A204.1 (cell line): ENCODE data around the gene RELCH.

ENCODE experiments used
- FAIRE-seq: peaks from 2 replicates; lab custom pipeline; 2012; peaks lifted over from hg19 to GRCh38; lab: Jason Lieb, UNC

The RELCH gene

DNA sequence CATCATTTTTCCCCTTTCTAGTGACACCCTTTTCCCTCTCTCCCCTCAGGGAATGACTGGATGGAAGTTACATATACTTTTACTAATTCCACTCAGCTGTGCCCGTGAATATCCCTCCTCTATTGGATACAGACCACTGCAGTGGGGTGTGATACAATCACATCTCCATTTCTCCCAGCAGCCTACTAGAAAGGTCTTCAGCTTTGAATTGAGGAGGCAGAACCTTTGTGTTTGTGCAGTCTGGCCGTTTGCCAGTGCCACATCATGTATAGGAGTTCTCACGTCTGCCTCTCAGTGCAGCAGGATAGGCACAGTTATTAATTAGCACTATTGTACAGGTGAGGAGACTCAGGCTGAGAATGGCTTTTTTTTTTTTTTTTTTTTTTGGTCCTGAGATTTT is 154.4 kb downstream of the RELCH start:
- no peak for FAIRE-seq

DNA sequence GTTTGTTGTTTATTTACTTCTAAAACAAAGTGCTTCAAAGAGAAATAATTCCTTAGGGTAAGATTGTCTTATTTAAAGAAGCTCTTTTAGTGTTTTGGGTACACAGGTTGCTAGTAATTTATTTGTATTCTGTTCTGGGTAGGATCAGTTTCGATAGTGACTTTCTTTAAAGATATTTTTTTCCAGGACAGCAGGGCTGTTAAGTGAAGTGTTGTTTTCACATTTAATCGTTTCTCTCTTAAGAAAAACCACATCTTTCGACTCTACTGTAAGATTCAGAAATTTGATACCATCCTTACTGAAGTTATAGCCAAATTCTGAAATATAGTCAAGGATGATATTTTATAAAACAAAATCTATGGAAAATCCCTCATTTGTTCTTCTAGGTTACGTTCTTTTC is 155.8 kb downstream of the RELCH start:
- FAIRE-seq: no peak

DNA sequence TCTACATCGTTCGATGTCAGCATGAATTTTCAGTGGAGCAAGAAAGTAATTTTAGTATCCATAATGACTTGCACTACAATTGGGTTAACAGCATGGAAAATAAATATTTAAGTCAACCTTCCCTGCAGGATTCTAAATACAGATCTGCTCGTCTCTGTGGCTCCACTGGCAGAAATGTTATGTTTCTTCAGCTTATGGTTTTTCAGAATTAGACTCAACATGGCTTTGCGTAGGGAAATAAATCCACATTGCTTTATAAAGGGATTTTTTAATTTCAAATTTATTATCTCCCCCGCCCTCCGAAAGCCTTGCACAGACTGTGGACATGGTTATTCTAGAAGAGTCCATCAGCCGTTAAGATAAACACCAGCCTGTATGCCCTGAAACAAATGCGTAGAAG is 156.3 kb downstream of the RELCH start:
- FAIRE-seq: no peak

DNA sequence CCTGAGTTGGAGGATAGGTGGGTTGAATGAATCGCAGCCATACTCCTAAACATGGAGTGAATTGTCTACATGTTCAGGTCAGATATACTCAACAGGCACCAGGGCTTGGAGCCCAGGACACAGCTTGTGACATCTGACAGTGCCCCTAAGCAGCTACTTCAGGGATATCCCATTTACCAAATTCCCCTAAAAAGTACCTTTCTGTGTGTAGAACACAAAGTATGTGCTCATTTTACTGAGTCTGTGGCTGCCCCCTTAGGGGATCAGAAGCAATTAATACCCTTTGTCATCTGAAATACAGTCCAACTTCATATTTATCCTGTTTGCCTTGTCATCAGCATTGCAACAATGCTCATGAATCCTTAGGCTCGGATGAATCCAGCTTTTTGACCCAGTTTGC is 158.9 kb downstream of the RELCH start:
- no peak for FAIRE-seq

DNA sequence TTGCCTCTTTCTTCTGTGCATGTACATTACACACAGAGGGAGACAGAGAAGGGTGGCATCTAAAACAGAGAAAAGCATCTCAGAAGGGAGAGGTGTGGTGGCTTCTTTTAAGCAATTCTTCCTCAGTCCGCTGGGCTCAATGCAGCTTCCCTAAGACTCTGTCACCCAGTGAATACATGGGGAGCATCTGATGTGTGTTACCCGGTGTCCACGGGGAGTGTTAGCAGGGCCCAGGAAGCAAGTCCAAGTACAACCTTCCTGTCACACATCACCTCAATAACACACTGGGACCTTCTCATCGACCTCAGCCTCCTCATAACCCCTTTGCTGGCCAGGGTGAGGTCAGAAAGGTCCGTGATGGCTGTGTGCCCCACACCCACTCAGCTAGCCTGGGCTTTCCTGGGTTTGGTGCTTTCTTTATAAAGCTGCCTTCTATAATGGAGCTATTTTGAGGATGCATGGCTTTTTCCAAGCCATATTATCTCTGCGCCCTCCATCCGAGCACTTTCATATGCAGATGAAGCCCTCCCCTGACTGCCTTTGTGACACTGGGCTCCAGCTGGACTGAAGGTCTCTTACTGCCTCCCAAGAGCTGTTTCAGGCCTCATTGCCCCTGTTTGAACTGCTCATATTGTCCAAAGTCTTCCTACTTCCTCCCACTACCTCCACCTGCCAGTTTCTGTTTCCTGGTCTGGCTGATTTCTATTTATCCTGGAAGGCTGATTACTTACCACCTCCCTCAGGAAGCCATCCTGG is 159.5 kb downstream of the RELCH start:
- no peak for FAIRE-seq

DNA sequence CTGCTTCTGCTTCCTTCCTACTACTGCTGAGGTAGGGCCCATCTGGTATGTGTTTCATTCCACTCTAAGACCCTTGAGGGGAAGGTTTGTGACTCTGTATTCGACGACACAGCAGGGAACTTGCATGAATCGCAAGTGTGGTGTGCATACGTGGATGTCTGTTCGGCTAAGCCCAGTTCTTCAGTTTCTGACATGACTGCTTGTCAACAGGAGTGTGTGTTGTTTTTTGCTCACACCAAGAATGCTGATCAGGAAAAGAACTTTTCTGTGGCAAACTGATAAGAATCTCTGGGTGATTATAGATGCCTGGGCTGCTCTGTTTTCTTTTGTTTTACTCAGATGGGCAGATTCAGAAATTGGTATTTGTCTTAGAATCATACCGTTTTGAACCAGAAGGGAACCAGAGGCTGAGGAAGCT is 160.0 kb downstream of the RELCH start:
- FAIRE-seq: no peak

DNA sequence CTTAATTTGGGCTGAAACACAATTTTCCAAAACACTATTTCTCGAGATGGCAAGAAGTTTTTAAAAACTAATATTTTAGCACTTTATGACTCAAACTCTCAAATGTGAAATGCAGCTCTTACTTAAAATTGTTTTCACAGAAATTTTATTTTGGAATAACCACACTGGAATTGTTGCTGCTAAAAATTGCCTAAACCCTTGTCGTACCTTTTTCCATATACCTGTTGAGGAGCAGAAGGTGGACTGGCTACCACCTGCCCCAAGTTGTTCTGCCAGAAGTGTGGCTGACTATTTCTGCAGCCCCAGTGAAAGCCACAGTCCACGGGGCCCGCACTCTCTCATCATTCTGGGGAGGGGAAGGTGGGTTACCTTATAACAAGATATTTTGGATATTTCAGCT is 161.4 kb downstream of the RELCH start:
- no peak for FAIRE-seq

DNA sequence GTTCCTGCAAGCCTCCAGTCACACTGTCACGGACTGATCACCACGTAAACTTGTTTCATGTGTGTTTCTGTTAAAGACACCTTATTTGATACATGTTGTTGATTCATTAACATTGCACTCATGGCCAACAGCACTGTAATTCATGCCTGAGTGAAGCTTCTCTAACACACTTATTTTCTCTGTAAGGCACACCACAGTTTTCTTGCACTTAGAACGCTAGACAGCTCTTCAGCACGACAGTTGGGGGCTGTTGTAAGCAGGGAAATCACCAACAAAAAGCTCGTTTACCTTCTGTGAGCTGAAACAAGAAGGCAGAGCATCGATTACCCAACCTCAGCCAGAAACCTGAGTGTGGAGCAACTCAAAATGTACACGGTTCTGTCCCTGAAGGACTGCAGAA is 166.1 kb downstream of the RELCH start:
- no peak for FAIRE-seq

DNA sequence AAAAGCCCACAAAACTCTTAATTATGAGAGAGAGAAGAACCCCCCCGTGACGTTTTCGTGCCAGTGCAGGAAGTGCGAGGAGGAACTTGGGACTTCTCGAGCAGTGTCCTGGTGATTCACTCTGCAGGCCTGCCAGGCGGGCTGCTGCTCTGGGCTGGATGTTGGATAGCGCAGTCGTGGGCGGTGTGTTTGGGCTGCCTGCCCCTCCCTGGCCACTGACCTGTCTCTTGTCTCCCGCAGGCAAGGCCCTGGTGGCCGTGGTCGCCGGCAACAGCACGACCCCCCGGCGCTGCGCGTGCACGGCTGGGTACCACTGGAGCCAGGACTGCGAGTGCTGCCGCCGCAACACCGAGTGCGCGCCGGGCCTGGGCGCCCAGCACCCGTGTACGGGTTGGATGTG is 167.1 kb downstream of the RELCH start:
- no peak for FAIRE-seq

DNA sequence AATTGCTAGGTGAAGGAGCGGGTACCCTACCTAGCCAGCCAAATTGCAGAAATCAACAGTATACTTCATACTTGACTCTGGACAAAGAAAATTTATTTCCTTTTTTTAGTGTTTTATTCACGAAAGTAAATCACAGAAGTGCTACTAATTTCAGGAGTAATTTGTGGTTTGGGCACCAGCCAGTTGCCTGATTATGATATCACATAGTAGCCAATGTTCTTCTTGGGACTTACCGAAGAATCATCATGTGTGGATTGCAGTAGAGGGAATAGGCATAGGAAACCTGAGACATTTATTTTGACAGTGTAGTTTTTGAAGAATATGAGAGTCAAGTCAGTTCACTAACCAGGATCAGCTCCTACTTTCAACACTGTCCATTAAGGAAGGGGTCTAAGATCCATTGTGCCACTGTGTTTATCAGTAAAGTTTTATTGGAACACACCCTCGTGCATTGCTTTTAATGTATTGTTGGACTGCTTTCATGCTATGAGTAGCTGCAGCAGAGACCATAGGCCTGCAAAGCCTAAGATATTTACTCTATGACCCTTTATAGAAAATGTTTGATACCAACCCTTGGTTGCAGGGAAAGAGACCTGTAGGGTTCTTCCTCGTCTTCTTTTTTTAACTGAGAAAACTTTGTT is 170.1 kb downstream of the RELCH start:
- FAIRE-seq: no peak
